Muscle of arm (tissue), 12 donors: Measurements from ENCODE around the gene INPP5J. TPM values are rescaled to one million over a fixed set of nuclear protein-coding genes. Genes with fewer than 3 reads are reported as not detected.
"Not testable (repeated sequence)": the region's sequence is repeated elsewhere in the genome, so short reads cannot be mapped to it uniquely, and the experiment has no call there.

Experiments used
- DNase-seq: peaks from one replicate; pipeline ENCODE4 v3.0.0-alpha.2; 2013
- polyA plus RNA-seq, 12 donors: library from polyadenylated mRNA; unstranded; fragments of 120-200 nt; gene quantifications; one replicate each; pipeline ENCODE4 v1.2.1, GENCODE V29; 2013; ENCODE audit not compliant: insufficient read length in 12 of 12

The INPP5J gene
- polyA plus RNA-seq, 12 donors: 0.31 to 1.8 (median 1.1) TPM; not detected in 2

- DNase-seq: no peak
Measured at GRCh38 chr22:31148488-31148887, 25.7 kb downstream of the INPP5J start.

DNA sequence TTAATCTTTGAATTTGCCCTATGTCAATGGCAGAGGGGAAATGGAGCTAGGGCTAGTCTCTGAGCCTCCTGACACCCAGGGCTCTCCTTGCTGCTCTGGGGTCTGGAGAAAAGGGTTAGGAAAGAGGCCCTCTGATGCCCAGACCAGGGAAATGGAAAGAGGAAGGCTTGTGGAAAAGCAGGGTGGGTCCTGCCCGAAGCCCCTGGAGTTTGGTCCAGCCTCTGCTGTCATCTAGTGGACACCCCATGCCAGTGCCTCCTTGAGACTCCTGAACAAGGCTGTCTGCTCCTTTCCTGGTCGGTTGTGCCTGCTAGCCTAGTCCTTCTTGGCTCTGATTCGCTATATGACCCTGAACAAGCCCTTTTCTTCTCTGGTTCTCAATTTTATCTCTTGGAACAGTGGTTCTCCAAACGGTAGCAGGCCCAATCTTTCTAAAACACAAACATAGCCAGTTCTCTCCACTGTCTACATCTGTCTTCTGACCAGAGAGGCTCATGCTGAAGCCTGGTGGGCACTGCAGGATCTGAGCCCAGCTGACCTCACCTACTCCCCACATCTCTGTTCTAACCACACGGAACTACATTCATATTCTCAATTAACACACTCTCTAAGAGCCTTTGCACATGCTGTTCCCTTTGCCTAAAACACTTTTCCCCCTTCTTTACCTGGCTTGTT lies 26.3 kb downstream of the INPP5J start:
- DNase-seq: peak; percentile 64

GRCh38 chr22:31150615-31151014 lies 27.8 kb downstream of the INPP5J start:
- no peak for DNase-seq

- DNase-seq: no peak
Measured at GRCh38 chr22:31151872-31152271, 29.1 kb downstream of the INPP5J start.

DNA sequence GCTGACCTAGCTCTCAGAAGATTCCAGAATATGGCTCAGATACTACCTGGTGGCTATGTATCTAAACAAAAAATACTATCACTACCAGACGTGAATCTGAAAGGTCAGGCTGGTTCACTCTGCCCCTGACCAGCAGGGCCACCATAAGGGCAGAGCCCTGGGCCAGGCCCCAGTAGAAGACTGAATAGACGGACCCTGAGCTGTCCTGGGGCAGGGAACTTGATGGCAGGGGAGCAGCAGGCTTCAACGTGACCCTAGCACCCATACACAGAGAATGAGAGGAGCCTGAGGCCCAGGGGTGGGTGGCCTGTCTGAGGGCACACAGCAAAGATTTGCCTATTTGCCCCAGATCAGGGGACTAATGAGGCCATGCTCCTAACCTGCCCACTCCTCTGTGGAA lies 30.6 kb downstream of the INPP5J start:
- no peak for DNase-seq

GRCh38 chr22:31154975-31155374 lies 32.2 kb downstream of the INPP5J start:
- no peak for DNase-seq

DNA sequence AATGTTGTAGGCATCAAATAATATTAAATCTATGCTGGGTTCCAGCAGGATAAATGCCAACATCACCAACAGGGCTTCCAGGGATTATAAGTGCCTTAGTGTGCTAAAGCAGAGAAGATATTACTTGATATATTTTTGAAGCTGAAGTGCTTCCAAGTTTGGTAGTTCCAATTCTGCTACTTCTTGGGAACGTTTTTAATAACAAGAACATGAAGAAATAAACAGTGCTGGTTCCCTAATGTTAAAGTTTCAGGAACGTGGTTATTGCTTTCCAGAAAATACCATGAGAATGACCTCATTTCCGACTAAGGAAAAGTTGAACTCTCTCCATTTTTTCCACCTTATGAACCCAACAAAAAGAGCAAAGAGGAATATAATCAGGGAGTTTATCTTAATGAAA lies 32.7 kb downstream of the INPP5J start:
- peak; percentile 26 for DNase-seq

DNA sequence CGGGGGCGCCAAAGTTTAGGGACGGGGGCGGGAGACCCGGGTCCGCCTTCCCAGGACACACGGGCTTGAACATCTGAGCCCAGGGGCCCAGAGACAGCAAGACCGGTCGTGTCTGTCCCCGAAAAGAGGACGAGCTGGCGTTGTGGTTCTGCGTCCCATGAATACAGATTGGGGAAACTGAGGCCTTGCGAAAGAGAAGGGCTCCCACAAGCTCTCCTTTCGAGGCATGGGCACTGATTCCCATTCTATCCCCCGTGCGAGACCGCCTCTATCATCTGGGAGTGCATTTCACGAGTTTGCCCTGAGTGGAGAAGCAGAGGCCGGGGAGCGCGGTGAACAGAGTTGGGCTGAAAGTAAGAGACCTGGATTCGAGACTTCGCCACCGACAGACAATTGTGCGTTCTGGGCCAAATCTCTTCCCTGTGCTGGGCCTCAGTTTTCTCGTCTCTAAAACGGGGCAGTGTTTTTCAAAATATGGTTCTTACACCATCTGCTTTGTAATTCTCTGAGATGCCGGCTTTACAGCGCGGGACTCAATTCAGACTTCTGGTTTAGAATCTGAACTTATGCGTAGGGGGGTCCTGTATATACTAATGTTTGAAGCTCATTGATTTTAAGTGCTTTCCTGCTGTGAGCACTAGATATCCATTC lies 37.7 kb downstream of the INPP5J start:
- DNase-seq: peak; percentile 34

DNA sequence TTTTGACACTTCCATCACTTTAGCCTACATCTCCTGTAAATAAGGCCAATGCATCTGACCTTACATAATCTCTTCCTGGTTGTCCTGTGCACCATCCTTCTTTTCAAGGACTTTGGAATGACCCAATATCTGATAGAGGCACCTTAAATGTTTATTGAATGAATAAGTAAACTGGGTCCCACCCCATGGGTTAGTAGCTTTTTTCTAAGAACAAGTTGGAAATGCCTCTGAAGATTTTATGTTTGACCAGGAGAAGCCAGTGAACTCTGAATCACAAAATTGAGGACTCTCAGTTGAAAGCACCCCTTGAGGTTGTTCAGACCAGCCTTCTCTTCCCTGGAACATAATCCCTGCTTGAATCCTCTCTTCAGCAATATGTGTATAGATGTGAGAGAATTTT lies 38.6 kb downstream of the INPP5J start:
- no peak for DNase-seq

DNA sequence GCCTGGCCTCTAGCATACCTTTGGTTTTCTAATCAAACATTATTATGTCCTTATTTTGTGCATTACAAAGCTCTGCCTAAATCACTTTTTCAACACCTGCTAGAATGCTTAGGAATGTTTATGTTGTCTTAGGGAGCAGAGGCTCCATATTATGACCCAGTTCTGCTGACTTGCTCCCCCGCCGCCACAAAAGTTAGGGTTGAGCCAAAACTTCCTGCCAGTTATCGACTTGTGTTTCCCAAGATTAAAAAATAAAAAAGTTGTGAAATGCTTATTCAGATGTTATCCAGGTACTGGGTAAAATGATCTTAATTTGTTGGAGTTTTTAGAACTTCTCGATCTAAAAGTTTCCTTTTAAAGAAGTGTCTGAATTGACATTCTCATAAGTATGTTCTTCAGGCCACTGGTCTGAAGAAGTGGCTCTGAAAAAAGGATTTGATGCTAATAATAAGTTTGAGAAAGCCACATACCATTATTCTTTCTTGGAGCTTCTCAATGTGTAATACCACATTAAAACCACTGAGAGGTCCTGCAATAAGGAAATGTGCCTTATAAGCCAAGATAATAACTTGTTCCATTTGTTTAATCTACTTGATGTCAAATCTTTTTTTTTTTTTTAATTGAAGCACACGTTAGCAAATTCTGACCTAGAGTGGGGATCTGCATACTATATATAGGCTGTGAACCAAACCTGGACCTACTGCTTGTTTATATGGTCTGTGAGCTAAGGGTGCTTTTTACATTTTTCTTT lies 39.4 kb downstream of the INPP5J start:
- DNase-seq: no peak

DNA sequence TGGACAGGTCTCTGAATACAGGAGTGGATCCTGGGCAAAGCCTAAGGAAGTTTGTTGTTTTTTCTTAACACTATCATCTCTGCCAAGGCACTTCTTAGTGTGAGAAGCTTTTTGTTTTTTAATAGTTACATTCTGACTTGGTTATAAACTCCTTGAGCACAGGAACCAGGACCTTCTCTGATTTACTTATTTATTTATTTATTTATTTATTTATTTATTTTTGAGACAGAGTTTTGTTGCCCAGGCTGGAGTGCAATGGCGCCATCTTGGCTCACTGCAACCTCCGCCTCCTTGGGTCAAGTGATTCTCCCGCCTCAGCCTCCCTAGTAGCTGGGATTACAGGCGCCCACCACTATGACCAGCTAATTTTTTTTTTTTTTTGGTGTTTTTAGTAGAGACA lies 48.2 kb downstream of the INPP5J start:
- no peak for DNase-seq

GRCh38 chr22:31171734-31172133 lies 49.0 kb downstream of the INPP5J start:
- DNase-seq: not testable (repeated sequence)

DNA sequence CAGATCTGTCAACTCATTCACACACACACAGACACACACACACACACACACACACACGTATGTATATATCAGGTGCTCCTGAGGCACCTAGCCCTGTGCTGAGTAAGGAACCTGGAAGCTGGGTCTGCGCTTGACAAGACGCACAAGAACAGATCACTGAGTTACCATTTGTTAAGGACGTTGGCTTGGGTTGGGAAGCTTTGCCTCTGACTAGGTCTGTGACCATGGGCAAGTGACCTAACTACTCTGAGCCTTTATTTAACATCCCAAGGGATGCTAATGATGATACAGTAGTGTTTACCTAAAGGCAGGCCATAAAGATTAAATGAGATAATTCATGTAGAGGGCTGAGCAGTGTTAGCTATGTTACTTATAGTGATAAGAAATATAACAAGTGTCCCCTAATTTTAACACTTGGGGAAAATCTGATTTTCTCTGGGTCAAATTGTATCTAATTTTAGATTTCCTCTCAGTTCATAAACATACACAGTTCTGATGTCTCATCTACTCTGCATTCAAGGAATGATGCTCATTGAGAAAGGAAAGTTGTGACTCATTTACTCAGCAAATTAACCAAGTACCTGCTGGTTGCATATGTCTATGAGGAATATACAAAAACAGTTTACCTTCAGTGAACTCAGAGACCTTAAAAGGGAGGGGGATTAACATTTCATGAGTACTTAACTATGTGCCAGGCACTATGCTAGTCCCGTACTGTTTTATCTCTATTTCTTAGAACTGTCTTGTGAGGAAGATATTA lies 50.8 kb downstream of the INPP5J start:
- DNase-seq: no peak

GRCh38 chr22:31176923-31177322 lies 54.2 kb downstream of the INPP5J start:
- DNase-seq: no peak

DNA sequence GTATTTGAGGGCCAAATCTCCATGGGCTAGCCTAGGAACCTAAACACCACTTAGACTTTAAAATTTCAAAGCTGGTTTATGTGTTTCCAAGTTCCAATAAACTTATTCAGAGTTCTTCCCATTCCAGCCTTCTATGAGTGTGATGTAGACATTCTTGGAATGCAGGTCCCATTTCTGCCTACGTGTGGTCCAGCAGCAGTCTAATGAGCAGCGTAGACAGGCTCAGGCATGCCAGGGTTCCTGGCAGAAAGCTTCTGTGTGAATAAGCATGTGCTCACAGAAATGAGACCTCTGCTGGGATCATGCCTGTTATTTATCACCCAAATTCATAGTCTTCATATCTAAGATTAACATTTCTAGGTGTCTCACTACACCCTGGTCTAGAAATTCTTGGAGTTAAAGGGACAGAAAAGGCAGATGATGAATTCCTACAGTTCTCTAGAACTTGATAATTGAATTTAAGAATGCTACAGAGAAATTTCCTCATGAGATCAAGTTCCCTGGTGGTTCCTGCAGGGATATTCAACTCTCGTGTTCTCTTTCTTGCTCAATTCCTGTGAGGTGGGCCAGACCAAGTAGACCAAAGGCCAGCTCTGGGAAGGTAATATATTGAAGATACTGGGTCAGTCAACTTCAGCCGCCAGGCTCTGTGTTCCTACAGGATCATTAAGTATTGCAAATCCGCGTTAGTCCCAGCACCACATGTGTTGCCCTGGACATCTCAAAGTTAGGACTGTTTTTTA lies 54.8 kb downstream of the INPP5J start:
- no peak for DNase-seq

DNA sequence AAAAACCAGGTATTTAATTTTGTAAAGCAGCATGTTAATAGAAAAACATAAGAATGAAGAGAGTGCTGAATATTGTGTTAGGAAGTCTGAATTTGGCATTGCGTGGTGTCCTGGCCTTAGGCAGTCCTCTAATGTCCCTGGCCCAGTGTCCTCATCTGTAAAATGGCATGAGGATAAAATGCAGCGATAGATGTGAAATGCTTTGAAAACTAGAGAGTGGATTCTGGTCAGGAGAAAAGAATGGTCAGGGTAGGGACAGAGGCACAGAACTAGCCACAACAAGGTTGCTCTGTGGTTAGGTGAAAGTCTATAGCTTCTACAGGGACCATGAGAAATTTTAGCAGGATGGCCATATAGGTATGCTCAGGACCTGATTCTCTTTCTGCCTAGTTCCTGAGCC lies 56.1 kb downstream of the INPP5J start:
- DNase-seq: no peak

- DNase-seq: no peak
Measured at GRCh38 chr22:31179345-31179744, 56.6 kb downstream of the INPP5J start.

GRCh38 chr22:31184015-31184414 lies 61.2 kb downstream of the INPP5J start:
- DNase-seq: no peak
